Measurements from ENCODE around the gene TXNIP. TPM values are rescaled to one million over a fixed set of nuclear protein-coding genes. Genes with fewer than 3 reads are reported as not detected.

Gene TXNIP, protein sequence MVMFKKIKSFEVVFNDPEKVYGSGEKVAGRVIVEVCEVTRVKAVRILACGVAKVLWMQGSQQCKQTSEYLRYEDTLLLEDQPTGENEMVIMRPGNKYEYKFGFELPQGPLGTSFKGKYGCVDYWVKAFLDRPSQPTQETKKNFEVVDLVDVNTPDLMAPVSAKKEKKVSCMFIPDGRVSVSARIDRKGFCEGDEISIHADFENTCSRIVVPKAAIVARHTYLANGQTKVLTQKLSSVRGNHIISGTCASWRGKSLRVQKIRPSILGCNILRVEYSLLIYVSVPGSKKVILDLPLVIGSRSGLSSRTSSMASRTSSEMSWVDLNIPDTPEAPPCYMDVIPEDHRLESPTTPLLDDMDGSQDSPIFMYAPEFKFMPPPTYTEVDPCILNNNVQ
- total RNA-seq: 69.5 and 205 TPM in 2 replicates

DNA sequence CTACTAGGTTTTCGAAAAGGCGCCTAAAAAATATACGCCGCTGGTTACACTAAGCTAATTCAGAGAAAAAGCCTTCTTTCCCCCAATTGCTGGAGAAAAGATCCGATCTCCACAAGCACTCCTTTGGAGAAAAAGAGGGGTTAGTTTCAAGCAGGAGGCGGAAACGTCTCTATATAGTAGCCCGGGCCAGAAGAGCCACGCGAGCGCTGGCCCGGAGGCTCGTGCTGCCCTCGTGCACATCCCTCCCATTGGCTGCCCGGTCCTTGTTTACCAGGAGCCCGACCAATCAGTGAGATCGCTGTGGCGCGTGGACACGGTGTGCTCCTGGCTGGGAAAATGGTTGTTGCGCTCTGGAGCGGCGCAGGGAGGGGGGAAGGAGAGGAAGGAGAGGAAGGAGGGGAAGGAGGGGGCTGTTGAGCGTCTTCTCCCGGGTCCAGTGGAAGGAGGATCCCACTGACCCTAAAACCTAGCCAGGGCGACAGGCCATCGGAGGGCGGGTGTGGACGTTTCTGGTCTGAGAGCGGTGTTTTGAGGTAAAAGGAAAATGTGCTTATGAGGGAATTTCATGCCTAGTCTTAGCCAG, at the start of gene TXNIP:
Gene TXNIP, minus strand, starts transcription at position 147 of the 583 bp plus-strand sequence. CDS start 313 bp downstream, outside the sequence.
- H3K4me3 ChIP-seq (ENCODE audit: low read depth, low read length): peak within 1 kb of the TSS; percentile 99
- DNase-seq (ENCODE audit: low read depth): peak; percentile 99
- TF ChIP-seq, protein P1, sequence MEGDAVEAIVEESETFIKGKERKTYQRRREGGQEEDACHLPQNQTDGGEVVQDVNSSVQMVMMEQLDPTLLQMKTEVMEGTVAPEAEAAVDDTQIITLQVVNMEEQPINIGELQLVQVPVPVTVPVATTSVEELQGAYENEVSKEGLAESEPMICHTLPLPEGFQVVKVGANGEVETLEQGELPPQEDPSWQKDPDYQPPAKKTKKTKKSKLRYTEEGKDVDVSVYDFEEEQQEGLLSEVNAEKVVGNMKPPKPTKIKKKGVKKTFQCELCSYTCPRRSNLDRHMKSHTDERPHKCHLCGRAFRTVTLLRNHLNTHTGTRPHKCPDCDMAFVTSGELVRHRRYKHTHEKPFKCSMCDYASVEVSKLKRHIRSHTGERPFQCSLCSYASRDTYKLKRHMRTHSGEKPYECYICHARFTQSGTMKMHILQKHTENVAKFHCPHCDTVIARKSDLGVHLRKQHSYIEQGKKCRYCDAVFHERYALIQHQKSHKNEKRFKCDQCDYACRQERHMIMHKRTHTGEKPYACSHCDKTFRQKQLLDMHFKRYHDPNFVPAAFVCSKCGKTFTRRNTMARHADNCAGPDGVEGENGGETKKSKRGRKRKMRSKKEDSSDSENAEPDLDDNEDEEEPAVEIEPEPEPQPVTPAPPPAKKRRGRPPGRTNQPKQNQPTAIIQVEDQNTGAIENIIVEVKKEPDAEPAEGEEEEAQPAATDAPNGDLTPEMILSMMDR (IDR thresholded peaks at IDR 0.05; ENCODE audit: insufficient read depth, low read depth, low read length): no peak

DNA sequence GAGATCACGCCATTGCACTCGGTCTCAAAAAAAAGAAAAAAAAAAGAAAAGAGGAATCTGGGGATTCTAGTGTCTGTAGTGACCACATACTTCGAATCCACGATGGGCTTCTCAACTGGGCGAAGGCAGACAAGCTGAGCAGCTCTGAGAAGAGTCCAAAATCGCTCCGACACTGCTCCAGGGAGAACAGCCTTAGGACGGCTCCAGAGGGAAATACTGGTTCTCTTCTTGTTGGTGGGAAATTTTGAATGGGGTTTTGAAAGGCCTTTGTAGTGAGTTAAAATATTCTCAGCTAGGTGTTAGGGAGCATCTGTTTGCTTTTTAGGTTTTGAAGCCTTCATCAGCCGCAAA, 43.4 kb upstream of the TXNIP start:
- TF ChIP-seq, protein P1 (IDR thresholded peaks at IDR 0.05; ENCODE audit: insufficient read depth, low read depth, low read length): no peak
- peak; percentile 11 for DNase-seq (ENCODE audit: low read depth)
- peak overlapping the region; percentile 73 for H3K4me3 ChIP-seq (ENCODE audit: low read depth, low read length)

GRCh38 chr1:146036965-146037646, 40.7 kb upstream of the TXNIP start:
- TF ChIP-seq, protein P1 (IDR thresholded peaks at IDR 0.05; ENCODE audit: insufficient read depth, low read depth, low read length): no peak
- H3K4me3 ChIP-seq (ENCODE audit: low read depth, low read length): peak overlapping the region; percentile 73
- peak; percentile 90 for DNase-seq (ENCODE audit: low read depth)

DNA sequence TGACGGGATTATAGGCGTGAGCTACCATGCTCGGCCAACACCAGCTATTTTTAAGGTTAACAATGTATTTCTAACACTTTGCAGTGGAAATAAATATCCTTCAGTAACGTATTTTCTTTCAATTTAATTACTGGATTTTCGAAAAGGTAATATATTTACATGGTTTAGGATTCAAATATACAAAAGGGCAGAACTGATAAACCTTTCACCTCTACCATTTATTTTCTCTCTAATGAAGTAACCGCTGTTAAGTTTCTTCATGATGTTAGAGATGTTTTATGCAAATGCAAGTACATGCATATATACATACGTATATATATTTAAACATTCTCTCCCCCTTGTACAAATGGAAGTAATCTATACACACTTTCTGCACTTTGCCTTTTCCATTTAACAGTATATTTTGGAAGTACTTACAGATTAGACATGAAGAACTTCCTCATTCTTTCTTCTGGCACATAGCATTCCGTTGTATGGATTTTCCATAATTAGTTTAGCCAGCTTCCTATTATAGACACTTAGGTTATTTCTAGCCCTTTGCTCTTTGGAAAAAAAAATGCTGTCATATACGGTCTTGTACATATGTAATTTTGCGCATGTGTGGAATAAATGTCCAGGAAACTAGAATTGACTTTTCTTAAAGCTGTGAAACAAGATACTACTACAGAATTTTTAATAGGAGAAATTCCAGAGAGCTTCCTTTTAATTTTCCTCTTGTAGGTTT, 40.0 kb upstream of the TXNIP start:
- peak; percentile 52 for DNase-seq (ENCODE audit: low read depth)
- peak overlapping the region; percentile 61 for H3K4me3 ChIP-seq (ENCODE audit: low read depth, low read length)
- TF ChIP-seq, protein P1 (IDR thresholded peaks at IDR 0.05; ENCODE audit: insufficient read depth, low read depth, low read length): no peak

DNA sequence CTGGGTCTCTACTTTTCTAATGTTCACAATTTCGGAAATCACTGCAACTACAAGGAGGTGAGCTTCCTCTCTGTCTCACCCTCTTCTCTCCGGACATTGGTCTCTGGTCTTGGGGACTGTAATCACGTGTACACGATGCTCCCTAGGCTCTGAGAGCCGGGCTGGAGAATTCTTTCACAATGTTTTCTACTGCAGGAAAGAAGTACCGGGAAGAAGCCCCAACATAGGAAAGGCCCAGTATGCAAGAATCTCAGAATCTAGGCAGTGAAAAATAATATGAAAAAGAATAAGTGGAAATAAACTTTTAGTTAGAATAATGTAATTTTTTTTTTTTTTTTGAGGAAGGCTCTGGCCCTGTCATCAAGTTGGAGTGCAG, 38.7 kb upstream of the TXNIP start:
- H3K4me3 ChIP-seq (ENCODE audit: low read depth, low read length): peak overlapping the region; percentile 45

More for the DNA sequence above, 38.7 kb upstream of the TXNIP start:
- TF ChIP-seq, protein P1 (IDR thresholded peaks at IDR 0.05; ENCODE audit: insufficient read depth, low read depth, low read length): no peak
- DNase-seq (ENCODE audit: low read depth): peak; percentile 49

All from fibroblast of villous mesenchyme (primary cell).